SHP77 treated with DMSO at 0.1 percent for 48 hours (cell line): Measurements from ENCODE around the gene B3GNT5.
"Not testable (repeated sequence)": the region's sequence is repeated elsewhere in the genome, so short reads cannot be mapped to it uniquely, and the experiment has no call there.

Source experiments
- DNase-seq: peaks from one replicate; lab custom pipeline; 2025; lab: John Stamatoyannopoulos, UW

B3GNT5 gene

GRCh38 chr3:183230251-183230650 lies 22.8 kb upstream of the B3GNT5 start:
- DNase-seq, result not testable (repeated sequence)

GRCh38 chr3:183230826-183231225 lies 22.2 kb upstream of the B3GNT5 start:
- no peak for DNase-seq

GRCh38 chr3:183233966-183234365 lies 19.1 kb upstream of the B3GNT5 start:
- no peak for DNase-seq

DNA sequence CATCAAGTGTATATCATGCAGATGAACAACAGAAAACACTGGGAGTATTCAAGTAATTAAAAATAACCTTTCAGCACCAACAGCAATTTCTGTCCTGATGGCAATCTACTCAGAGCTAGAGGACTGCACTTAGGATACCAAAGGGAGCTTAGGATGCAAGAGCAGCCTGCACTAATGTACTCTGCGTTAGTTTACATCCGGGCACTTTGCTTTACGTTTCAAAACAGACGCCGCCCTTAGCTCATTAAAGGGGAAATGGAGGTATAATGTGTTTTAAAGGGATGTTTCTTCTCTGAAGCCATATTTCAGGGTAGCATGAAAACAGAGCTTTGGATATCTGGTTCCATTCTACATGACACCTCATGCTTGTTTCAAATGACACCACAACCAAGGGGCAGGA lies 14.0 kb upstream of the B3GNT5 start:
- no peak for DNase-seq

- no peak for DNase-seq
These were observed 10.6 kb upstream of the B3GNT5 start for GRCh38 chr3:183242431-183242830.

- DNase-seq, result no peak
These were observed 8.8 kb upstream of the B3GNT5 start for GRCh38 chr3:183244219-183244618.

DNA sequence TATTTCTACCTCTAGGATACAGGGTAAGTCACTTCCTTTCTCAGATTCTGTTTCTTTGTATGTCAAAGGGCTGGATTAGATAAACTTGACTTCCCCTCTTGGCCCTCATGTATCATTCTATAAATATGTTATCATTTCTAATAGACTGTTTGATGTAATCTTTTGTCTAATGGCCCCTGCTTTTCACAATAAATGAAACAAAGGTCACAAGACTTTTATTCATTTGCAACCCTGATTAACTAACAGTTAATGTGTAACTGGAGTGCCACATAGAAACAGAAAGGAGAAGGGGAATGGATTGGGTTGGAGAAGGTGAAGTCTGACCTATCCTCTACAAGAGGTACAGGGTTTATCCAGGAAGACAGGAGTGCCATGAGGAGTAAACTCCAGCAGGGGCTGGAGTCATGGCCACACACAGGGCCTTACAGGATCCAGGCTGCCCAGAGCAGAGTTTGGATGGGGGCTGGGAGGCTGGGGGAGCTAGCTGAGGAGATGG lies 8.0 kb upstream of the B3GNT5 start:
- DNase-seq, result no peak

- DNase-seq, result no peak
These were observed 6.0 kb upstream of the B3GNT5 start for GRCh38 chr3:183247011-183247589.

DNA sequence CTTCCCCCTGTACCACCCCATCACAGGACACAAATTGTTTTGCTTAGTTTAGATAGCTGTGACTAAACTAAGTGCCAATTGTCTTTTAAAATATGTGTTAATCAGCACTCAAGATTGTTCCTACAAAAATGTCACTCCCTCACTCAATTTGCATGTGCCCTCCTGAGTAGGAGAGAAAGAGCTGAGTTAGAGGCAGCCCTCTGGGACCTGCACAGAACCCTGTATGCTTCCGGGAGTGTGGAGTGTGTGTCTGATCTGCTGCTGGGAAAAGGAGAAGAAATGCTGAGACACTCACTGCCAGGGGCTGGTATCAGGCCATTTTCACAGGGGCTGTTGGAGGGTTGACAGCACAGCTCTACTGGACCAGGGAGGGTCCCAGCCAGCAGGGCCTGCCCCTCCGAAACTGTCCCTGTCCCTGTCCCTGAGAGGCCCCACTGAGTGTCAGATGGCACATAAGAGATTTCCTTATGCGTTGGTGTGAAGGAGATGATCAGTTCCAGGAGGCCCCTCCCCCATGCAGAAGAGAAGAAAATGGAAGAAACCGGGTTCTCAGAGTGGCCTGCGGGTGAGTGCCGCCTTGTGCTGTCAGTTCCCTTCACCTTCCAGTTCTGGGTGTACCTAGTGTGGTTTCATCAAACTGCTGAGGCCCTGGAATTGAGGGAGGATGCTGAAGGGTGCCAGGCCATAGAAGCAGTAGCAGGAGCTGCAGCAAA lies 3.9 kb upstream of the B3GNT5 start:
- DNase-seq, result no peak

DNA sequence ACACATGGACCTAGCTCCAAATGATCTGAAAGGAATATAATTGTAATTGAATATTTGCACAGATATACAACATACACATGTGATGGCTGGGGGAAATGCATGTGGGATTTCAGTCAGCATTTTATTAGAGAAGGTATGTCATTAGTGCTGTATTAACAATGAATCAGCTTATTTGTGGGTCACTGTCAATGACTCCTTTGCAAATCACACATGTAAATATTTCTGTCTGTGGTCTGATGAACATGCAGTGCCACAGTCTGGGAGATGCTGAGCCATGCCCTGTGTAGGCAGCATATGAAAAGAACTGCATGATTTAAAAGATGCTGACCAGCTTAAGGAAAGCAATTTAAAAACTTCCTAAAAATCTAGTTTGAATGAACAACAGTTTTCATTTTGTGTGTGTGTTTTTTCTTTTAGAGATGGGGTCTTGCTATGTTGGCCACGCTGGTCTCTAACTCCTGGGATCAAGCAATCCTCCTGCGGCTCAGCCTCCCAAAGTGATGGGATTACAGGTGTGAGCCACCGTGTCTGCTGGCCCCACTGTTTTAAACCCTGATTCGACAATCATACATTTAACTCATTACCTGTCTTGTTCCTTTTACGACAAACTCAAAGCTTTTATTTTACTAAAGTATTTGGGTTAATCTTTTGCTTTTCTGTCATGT lies 803 bp upstream of the B3GNT5 start:
- no peak for DNase-seq

DNA sequence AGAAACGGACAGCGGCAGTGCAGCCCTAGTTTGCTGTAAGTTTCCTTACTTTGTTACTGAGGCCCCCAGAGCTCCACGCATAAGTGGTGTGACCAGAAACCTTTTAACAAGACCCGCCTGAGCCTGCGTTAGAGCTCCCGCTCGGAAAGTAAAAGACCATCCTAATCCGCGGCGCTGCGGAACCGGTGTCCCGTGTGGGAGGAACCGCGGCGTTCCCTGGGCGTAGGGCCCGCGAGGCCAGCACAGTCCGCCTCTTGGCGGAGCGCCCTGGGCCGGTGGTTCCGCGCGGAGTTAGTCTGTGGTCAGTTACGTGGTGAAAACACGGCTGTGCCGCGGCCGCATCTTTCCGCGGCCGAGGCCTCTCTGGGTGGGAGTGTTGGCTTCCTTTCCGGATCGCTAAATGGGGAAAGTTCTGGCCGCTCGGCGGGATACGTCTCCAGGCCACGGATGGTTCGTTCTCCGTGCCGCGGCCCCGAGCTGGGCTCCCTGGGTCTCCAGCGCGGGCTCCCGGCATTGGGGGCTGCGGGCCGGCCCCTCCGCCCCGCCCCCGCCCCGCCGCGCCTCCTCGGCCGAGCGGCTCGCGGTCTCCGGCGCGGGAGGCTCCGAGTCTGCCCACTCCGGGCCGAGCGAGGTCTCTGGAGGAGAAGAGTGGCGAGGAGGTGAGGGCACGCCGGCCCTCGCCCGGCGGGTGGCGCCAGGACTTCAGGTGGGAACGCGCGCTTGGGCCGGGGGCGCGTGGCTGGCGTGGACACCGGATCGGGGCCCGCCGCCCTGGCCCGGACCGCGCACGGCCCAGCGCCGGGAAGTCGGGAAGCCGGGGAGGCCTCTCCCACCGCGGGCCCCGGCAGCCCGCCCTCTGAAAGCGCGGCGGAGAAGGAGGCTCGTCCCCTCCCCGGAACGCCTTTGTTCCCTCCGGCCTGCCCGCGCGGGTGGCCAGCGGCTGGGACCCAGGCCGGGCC lies 754 bp downstream of the B3GNT5 start:
- no peak for DNase-seq

DNA sequence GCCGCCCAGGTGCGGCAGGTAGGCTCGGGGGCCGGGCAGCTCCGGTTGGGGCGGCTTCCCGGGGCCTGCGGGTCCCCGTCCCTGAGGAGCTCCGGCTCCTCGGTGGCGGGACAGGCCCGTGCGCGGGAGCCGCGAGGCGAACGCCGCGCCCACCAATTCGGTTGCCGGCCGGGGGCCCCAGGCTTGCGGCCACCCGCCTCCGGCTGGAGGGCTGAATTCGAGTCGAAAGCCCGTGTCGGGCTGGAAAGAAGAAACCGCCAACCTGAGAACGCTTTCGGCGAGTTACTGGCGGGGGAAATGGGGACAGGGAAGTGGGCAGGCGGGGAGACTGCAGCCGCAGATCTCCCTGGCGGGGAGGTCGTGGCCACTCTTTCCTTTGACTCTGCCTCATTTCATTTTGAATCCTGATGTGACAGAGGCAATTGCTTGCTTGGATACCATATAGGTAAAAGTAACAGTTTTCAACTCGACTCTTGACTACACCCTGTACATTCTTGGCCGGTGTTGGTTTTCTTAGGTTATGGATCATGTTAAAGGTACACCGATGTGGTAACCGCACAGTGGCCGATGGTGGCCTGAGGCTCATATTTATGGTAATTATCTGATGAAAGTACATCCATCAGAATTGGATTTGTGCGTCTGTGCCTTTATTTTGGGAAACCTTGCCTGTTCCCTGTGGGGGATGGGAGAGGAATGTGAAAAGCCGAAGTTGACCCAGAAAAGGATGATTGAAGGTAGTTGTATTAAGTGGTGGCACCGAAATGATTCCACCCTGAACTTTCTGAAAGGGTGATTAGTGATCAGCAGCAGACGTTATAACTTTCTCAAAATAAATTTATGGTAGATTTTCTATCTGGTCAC lies 1.7 kb downstream of the B3GNT5 start:
- DNase-seq, result peak; percentile 16

DNA sequence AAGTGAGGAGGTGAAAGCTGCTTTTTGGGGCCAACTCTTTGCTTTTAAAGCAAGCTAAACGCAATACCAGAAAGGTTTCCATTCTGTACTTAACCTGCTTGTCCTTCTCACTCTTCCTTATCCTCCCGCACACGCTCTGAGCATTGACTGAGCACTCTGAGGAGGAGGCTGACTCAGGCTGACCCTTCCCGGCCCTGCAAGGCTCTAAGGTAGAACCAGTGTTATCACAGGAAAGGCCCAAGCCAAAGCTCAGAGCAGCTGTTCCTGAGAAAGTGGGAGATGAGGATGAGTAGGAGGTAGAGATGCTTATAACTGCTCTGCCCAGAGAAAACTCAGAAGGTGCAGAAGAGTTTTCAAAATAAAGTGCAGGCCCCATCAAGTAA lies 2.3 kb downstream of the B3GNT5 start:
- DNase-seq, result peak; percentile 21

DNA sequence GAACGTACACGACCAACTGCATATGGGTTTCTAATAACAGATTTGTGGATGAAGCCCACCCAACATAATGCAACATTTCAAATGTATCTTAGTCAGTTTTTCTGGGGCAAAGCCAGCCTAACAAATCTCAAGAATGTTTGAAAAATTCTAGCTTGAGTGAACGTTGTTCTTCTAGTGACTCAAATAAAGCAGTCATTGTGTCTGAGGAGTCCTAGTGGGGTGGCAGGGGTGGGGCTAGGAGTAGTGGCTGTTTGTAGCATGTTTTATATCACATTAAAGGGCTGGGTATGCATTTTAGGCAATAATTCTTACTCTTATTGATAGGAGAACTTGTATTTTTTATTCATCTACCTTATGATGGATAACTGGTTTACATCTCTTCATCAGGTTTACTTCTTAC lies 6.0 kb downstream of the B3GNT5 start:
- no peak for DNase-seq

- DNase-seq, result no peak
These were observed 6.6 kb downstream of the B3GNT5 start for GRCh38 chr3:183259621-183260020.

GRCh38 chr3:183260167-183260904 lies 7.3 kb downstream of the B3GNT5 start:
- no peak for DNase-seq

DNA sequence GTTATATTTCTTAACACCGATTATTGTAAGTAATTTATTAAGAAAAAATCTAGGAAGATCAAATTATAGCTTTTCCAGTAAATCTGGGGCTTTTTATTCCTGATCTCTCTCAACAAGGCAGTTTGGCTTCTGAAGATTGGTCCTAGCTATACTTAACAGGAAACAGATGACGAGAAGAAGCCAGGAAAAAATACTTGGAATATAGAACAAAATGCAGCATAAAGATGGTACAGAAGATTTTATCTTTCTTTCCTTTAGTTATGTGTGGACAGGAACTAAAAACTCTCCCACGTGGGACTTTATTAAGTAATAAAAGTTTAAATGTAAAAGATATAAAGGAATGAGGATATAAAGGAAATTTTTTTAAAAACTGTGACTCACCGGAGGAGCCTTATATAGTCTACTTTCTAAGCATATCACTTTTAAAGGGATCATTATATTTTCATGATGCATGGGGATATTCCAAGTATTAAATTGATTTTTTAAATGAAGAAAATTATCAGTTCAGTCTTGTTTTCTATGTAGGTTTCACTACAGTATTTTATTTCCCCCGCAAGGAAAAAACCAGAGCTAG lies 8.2 kb downstream of the B3GNT5 start:
- no peak for DNase-seq

GRCh38 chr3:183262875-183263378 lies 9.9 kb downstream of the B3GNT5 start:
- no peak for DNase-seq

GRCh38 chr3:183264268-183264667 lies 11.2 kb downstream of the B3GNT5 start:
- no peak for DNase-seq

GRCh38 chr3:183265157-183265642 lies 12.1 kb downstream of the B3GNT5 start:
- peak; percentile 37 for DNase-seq
